ENCODE data around the gene TCEAL3. TPM values are rescaled to one million over a fixed set of nuclear protein-coding genes. Genes with fewer than 3 reads are reported as not detected.
"Not testable (repeated sequence)": the region's sequence is repeated elsewhere in the genome, so short reads cannot be mapped to it uniquely, and the experiment has no call there.

TCEAL3 gene
- total RNA-seq, 2 experiments from 2014 or later: 5.0 to 5.8 TPM

GRCh38 chrX:103658681-103659433, 51.1 kb downstream of the TCEAL3 start:
- H3K9me3 Mint-ChIP-seq: no peaks in the 10 kb centered on the region
- H3K27me3 Mint-ChIP-seq: peaks cover 21% of the 10 kb centered on the region
- intact Hi-C loops (cut with DNase I, micrococcal nuclease): no loop called here
- Histone ChIP-seq H3K27me3 (ENCODE audit: control insufficient read depth in 1 of 2, insufficient read depth in 2 of 2, low read length in 2 of 2) (peaks cover 0 to 4% of the 10 kb centered on the region in 2 experiments), H3K36me3 (ENCODE audit: insufficient read depth, low read length) (no peaks in the 10 kb centered on the region), H3K27ac (ENCODE audit: low read depth in 1 of 2, low read length in 2 of 2) (no peak overlapping the region), H3K9me3 (ENCODE audit: control insufficient read depth in 1 of 2, insufficient read depth in 1 of 2, low read length in 2 of 2) (no peaks in the 10 kb centered on the region), H3K4me3 (ENCODE audit: low read length) (no peak overlapping the region), H3K4me1 (ENCODE audit: insufficient read depth, low read length) (no peaks in the 10 kb centered on the region)
- H3K36me3 Mint-ChIP-seq (ENCODE audit: low read depth): no peaks in the 10 kb centered on the region
- H3K4me1 Mint-ChIP-seq (ENCODE audit: low read depth): peaks cover 8% of the 10 kb centered on the region
- ChIA-PET CTCF (no interaction called here), POLR2A (no interaction called here)
- no peak overlapping the region for H3K4me3 Mint-ChIP-seq
- no peak overlapping the region for H3K27ac Mint-ChIP-seq
- no peak for ATAC-seq (ENCODE audit: poor library complexity)
- DNase-seq: no peak
- no peak for TF ChIP-seq CTCF (IDR thresholded peaks at IDR 0.05)

GRCh38 chrX:103659460-103659859, 51.7 kb downstream of the TCEAL3 start:
- not testable (repeated sequence) for H3K27ac Mint-ChIP-seq
- peaks cover 25% of the 10 kb centered on the region for H3K27me3 Mint-ChIP-seq

More at GRCh38 chrX:103659460-103659859, 51.7 kb downstream of the TCEAL3 start:
- H3K4me1 ChIP-seq (ENCODE audit: insufficient read depth, low read length); H3K9me3 ChIP-seq (ENCODE audit: control insufficient read depth in 1 of 2, insufficient read depth in 1 of 2, low read length in 2 of 2); CTCF ChIA-PET; POLR2A ChIA-PET; H3K36me3 Mint-ChIP-seq (ENCODE audit: low read depth); H3K27me3 ChIP-seq (ENCODE audit: control insufficient read depth in 1 of 2, insufficient read depth in 2 of 2, low read length in 2 of 2); H3K9me3 Mint-ChIP-seq; H3K27ac ChIP-seq (ENCODE audit: low read depth in 1 of 2, low read length in 2 of 2); ATAC-seq (ENCODE audit: poor library complexity); H3K36me3 ChIP-seq (ENCODE audit: insufficient read depth, low read length); H3K4me3 Mint-ChIP-seq; intact Hi-C loops (cut with DNase I, micrococcal nuclease); H3K4me3 ChIP-seq (ENCODE audit: low read length); DNase-seq; H3K4me1 Mint-ChIP-seq (ENCODE audit: low read depth): not testable (repeated sequence)

Other genes with a start within 250 kb of the TCEAL3 start
- 10 to 100 TPM; 13.9 to 15.7 TPM for gene BEX3, start 231.4 kb upstream of the TCEAL3 start, total RNA-seq
- under 1 TPM in 1 of 2 experiments, not detected in 1; 0.16 TPM for gene RAB40A, start 88.5 kb upstream of the TCEAL3 start, total RNA-seq
- 10 to 100 TPM; 10.5 to 11.1 TPM for gene TCEAL4, start 22.4 kb upstream of the TCEAL3 start, total RNA-seq
- gene TCEAL1, start 21.0 kb downstream of the TCEAL3 start, total RNA-seq: 1 to 10 TPM; 4.0 to 4.9 TPM
- 100 to 1,000 TPM; 201 to 212 TPM for gene MORF4L2, start 78.7 kb downstream of the TCEAL3 start, total RNA-seq
- gene TMEM31, start 102.9 kb downstream of the TCEAL3 start, total RNA-seq: not detected
- not detected for gene PLP1, start 168.9 kb downstream of the TCEAL3 start, total RNA-seq
- under 1 TPM in 1 of 2 experiments, not detected in 1; 0.11 TPM for gene RAB9B, start 224.3 kb downstream of the TCEAL3 start, total RNA-seq